Suppressor macrophage (primary cell): ENCODE measurements around the gene COPRS.

Experiments
- DNase-seq, 4 experiments: peaks; one replicate each; pipeline ENCODE4 v3.0.0-alpha.2; 2020 to 2022
- total RNA-seq, 17 experiments: gene quantifications; one replicate each; lab custom pipeline; 2026; ENCODE audit warnings: mixed read lengths in 6 of 17, inconsistent platforms in 3 of 17; lab: John Stamatoyannopoulos, UW

The COPRS gene
- total RNA-seq: 19.4 to 81.2 (median 45.9) reads per million in 17 experiments

DNA sequence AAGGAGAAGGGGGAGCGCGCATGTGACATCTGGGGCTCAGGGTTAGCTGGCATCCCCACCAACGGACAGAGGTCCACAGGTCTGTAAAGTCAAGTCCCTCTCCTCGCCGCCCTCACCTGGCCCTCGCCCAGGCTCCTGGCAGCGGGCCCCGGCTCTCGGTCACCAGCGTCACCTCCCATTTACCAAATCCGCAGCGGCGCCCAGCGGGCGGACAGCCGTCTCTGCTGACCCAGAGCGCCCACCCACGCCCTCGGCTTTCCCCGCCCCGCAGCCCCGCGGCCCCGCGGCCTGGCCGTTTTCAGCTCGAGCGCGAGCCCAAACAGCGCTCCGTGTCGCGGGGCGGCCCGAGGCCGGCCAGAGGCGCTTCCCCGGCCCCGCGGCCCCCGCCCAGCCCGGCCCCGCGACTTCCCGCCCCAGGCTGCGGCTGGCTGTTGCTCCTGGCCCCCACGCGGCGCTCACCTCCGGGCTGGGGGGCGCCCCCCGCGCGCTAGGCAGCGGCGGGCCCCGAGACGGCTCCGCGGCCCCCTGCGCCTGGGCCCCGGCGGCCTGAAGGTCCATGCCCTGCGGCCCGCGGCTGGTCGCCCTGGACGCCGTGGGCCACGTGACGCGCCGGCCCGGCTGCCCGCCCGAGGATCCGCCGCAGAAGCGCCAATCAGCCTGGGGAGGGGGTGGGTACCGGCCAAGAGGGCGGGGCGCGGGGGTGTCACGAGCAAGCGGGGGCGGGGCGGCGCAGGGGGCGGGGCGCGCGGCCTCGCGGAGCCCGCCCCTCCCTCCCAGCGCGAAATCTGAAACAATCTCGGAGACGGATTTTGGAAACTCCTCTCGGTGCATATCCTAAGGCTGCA, at the start of gene COPRS:
Gene COPRS, minus strand, starts transcription at position 603 of the 845 bp plus-strand sequence. Its CDS starts 45 bp downstream, at position 558.
- DNase-seq: peak; percentile 90 to 98 (median 94)

- DNase-seq: peak in 1 of 4 experiments; percentile 13
Observed at GRCh38 chr17:31908386-31908785, 49.3 kb upstream of the COPRS start.

DNA sequence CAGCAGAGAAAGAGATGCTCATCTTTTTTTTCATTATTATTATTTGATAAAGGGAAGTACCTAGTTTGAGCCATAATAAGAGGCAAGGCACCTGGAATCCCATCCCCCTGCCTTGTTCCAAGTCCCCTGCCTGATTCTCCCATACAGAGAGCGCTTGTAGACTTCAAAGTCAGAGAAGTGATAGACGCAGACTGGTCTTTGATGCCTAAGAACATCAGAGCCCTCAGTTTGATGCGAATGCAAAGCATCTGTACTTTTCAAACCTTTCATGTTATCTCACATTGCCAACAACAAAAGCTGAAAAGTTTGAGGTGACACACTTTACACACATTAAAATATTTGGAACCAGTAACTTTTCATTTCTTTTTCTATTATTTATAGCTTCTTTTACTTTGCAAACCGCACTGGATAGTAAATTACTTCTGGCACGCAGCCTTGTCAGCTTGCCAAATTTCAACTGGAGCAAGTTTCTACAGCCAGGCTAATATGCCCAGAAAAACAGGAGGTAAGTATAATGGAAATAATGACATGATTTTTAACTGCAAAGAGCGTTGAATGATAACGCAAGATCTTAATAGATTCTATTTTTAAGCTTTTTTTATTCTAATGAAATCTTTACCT, 48.4 kb upstream of the COPRS start:
- DNase-seq: no peak

GRCh38 chr17:31903401-31903800, 44.4 kb upstream of the COPRS start:
- no peak for DNase-seq

DNA sequence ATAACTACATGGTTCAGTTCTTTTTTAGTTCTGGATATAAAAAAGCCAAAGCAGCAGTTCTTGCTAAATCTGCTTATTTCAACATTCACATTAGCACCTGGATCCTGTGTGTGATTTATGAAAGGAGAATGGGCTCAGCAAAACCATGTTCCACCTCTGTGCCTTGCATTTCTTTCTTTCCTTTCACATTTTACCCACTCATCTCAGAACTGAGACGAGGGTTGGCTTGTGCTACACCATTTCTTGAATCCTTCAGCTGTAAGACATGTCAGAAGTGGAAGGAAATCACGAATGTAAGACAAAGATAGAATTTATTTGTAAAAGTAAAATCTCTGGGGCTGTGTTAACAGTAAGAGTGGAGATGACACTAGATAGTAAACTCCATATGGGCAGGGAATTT, 43.6 kb upstream of the COPRS start:
- DNase-seq: no peak

GRCh38 chr17:31900877-31901276, 41.8 kb upstream of the COPRS start:
- DNase-seq: peak in 2 of 4 experiments; percentile 16 to 24

DNA sequence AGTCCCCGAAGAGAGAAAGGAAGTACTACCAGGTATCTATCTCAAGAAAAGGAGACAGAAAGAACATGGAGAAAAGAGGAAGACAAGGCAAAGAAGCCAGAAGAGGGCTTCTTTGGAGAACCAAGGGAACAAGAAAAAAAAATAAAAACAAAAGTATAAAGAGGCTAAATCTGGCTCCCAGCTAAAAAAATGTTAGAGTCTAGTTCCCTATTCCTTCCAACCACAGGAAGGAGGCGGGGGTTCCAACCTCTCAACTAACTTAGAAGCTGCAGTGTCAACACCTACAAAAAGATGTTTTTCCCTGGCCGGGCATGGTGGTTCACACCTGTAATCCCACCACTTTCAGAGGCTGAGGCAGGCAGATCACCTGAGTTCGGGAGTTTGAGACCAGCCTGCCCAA, 29.1 kb upstream of the COPRS start:
- peak; percentile 61 to 89 (median 84) for DNase-seq

GRCh38 chr17:31882571-31882970, 23.5 kb upstream of the COPRS start:
- DNase-seq: peak in 3 of 4 experiments; percentile 17 to 45 (median 29)

- DNase-seq: no peak
Observed at GRCh38 chr17:31880311-31880710, 21.3 kb upstream of the COPRS start.

GRCh38 chr17:31878703-31879073, 19.6 kb upstream of the COPRS start:
- DNase-seq: no peak

DNA sequence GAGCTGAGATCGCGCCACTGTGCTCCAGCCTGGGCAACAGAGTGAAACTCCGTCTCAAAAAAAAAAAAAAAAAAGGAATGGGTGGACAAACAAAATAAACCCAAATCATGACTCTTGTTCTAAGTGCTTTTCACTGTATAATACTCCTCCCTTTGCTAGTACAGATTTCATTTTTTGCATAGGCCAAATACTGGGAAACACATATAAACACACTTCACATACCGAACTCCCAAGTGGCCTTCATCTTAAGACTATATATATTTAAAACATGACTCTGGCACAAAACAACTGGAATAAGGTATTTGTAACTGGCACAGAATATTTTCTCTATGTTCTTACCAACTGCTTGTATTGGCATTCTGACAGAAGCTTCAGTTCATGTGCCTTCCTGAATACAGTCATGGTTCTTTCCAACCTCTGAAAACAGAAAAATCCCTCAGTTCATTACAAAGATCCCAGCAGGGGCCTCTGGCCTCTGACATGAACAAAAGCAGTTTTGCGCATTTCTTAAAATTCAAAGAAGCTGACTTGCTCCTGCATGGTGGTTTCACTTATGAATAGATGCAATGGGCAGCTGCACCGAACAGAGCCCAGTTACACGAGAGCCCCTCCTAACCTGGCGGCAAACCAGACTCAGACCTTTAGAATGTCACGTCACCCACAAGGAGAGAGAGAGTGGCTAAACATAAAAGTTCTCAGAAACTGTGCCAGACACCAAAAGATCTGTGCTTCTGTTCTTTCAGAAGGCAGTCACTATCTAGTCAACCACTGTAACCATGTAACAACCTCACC, 19.1 kb upstream of the COPRS start:
- no peak for DNase-seq

DNA sequence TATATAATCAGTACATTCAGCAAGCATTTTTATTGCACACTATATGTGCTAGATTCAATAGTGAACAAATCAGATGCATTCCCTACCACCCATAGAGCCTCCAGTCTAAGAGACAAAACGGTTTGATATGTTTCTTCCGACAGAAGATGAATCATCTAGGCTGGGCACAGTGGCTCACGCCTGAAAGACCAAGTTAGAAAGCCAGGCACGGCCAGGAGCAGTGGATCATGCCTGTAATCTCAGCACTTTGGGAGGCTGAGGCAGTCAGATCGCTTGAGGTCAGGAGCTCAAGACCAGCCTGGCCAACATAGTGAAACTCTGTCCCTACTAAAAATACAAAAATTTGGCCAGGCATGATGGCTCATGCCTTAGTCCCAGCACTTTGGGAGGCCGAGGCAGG, 18.3 kb upstream of the COPRS start:
- no peak for DNase-seq

DNA sequence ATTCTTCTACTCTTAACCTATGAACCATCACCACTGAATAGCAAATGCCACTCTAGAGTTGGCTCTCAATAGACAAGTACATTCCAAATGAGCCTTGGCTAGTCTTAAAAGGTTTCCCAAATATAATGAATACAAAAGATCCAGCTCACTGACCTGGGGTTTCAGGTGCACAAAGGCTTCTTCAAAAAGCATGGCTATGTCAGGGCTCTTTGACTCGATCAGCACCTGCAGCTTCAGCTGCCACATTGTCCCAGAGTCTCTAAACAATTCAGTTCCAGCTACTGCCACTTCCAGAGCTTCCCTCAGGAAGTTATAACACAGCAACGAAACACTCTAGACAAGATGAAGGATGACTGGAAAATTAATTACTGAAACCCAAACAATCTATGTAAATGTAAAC, 16.0 kb upstream of the COPRS start:
- DNase-seq: no peak

- no peak for DNase-seq
Observed at GRCh38 chr17:31869797-31870568, 10.9 kb upstream of the COPRS start.

DNA sequence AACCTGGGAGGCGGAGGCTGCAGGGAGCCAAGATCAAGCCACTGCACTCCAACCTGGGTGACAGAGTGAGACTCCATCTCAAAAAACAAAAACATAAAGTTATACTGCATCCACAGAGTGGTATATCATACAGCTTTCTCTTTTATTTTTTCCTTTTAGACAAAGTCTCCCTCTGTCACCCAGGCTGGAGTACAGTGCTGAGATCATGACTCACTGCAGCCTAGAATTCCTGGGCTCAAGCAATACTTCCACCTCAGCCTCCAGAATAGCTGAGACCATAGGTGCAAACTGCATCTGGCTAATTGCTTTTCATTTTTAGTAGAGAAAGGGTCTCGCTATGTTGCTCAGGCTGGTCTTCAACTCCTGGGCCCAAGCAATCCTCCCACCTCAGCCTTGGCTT, 10.0 kb upstream of the COPRS start:
- no peak for DNase-seq

GRCh38 chr17:31859487-31860008, 504 bp upstream of the COPRS start:
- DNase-seq: no peak

GRCh38 chr17:31857920-31858641, 963 bp downstream of the COPRS start:
- peak in 3 of 4 experiments; percentile 18 to 21 (median 18) for DNase-seq

DNA sequence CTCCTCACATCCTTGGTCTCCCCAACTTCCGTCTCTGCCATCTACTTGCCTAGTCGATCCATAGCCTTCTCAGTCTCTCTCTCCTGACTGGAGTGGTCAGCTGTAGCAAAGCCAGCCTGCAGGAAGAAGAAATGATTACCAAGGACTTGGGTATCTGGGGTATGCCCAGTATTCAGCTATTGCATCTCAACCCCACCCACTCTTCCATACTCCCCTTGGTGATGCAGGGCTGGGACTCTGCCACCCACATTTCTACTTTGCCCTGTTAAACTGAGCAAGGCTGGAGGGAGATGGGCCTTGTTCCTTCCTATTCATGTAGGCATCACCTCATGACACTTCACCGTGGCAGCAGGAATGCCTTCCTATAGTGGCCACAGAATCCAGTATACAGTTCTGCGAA, 2.3 kb downstream of the COPRS start:
- no peak for DNase-seq

GRCh38 chr17:31854672-31855071, 4.4 kb downstream of the COPRS start:
- DNase-seq: no peak

- no peak for DNase-seq
Observed at GRCh38 chr17:31853911-31854470, 5.1 kb downstream of the COPRS start.

DNA sequence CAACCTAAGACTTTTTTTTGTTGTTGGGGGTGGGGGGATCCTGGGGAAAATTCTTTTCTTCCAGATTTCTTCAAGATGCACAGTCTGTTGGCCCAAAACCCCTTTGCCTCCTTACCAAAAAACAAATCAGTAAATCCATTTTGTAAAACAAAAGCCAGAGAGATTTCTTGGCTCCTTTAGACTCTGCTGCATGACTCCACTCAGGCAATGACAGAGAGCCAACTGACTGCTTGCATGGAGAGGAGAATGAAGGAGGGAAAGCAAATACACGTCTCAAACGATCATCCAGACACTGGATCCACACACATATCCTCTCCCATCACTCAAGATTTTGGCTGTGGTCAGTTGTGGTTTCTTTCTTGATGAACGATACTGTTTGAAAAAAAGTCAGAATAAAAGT, 13.8 kb downstream of the COPRS start:
- no peak for DNase-seq
